Activated T-cell treated with anti-CD3 and anti-CD28 coated beads, Interleukin-2, amount 50 U/mL, for 24 hours (primary cell): Measurements from ENCODE around the gene SHC3.

Experiments
- DNase-seq: peaks from one replicate; pipeline ENCODE4 v3.0.0-alpha.2; 2020
- H3K27ac Mint-ChIP-seq: 2 replicates; pipeline ENCODE4 v1.8.0; 2020; ENCODE audit warnings: mild to moderate bottlenecking, mixed read lengths
- H3K27me3 Mint-ChIP-seq: 2 replicates; pipeline ENCODE4 v1.8.0; 2020; ENCODE audit warnings: mixed read lengths
- H3K36me3 Mint-ChIP-seq: 2 replicates; pipeline ENCODE4 v1.8.0; 2020; ENCODE audit warnings: low read depth, mixed read lengths
- H3K4me1 Mint-ChIP-seq: 2 replicates; pipeline ENCODE4 v1.8.0; 2020; ENCODE audit warnings: low read depth, mixed read lengths
- H3K4me3 Mint-ChIP-seq: 2 replicates; pipeline ENCODE4 v1.8.0; 2020; ENCODE audit warnings: mild to moderate bottlenecking, moderate library complexity, mixed read lengths
- H3K9me3 Mint-ChIP-seq: 2 replicates; pipeline ENCODE4 v1.8.0; 2020; ENCODE audit warnings: mixed read lengths

The SHC3 gene

GRCh38 chr9:88975966-88976889 lies 202.4 kb downstream of the SHC3 start:
- Mint-ChIP-seq H3K36me3 (no peaks in the 10 kb centered on the region), H3K4me3 (no peak overlapping the region), H3K27ac (no peak overlapping the region), H3K9me3 (no peaks in the 10 kb centered on the region), H3K4me1 (peaks cover 5% of the 10 kb centered on the region), H3K27me3 (peaks cover 10% of the 10 kb centered on the region)
- no peak for DNase-seq

DNA sequence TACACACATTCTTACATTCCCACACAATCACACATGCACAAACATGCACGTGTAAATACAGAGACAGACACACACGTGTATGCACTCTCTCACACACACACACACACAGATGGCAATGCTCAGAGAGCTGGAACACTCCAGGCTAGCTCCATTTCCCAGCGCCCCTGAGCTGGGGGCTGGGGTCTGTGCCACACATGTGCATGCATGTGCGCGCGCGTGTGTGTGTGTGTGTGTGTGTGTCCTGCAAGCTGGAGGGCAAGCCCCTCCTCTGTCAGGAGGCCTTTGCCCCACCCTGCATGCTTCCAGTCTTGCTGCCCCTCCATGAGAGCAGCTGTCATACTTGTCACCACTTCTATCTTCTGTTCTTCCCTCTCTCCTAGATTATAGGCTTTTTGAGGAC lies 204.0 kb downstream of the SHC3 start:
- H3K4me1 Mint-ChIP-seq: peaks cover 5% of the 10 kb centered on the region
- peaks cover 14% of the 10 kb centered on the region for H3K27me3 Mint-ChIP-seq
- no peak overlapping the region for H3K4me3 Mint-ChIP-seq
- no peaks in the 10 kb centered on the region for H3K9me3 Mint-ChIP-seq
- H3K36me3 Mint-ChIP-seq: no peaks in the 10 kb centered on the region
- no peak for DNase-seq
- H3K27ac Mint-ChIP-seq: no peak overlapping the region

GRCh38 chr9:88973281-88974045 lies 205.2 kb downstream of the SHC3 start:
- no peak for DNase-seq
- Mint-ChIP-seq H3K9me3 (no peaks in the 10 kb centered on the region), H3K4me3 (no peak overlapping the region), H3K4me1 (peaks cover 5% of the 10 kb centered on the region), H3K27me3 (peaks cover 17% of the 10 kb centered on the region), H3K36me3 (no peaks in the 10 kb centered on the region), H3K27ac (no peak overlapping the region)

- H3K4me3 Mint-ChIP-seq: no peak overlapping the region
- no peak overlapping the region for H3K27ac Mint-ChIP-seq
- H3K36me3 Mint-ChIP-seq: no peaks in the 10 kb centered on the region
- peaks cover 5% of the 10 kb centered on the region for H3K4me1 Mint-ChIP-seq
- DNase-seq: no peak
- H3K9me3 Mint-ChIP-seq: no peaks in the 10 kb centered on the region
- peaks cover 11% of the 10 kb centered on the region for H3K27me3 Mint-ChIP-seq
These were observed 206.2 kb downstream of the SHC3 start for GRCh38 chr9:88972401-88972800.

DNA sequence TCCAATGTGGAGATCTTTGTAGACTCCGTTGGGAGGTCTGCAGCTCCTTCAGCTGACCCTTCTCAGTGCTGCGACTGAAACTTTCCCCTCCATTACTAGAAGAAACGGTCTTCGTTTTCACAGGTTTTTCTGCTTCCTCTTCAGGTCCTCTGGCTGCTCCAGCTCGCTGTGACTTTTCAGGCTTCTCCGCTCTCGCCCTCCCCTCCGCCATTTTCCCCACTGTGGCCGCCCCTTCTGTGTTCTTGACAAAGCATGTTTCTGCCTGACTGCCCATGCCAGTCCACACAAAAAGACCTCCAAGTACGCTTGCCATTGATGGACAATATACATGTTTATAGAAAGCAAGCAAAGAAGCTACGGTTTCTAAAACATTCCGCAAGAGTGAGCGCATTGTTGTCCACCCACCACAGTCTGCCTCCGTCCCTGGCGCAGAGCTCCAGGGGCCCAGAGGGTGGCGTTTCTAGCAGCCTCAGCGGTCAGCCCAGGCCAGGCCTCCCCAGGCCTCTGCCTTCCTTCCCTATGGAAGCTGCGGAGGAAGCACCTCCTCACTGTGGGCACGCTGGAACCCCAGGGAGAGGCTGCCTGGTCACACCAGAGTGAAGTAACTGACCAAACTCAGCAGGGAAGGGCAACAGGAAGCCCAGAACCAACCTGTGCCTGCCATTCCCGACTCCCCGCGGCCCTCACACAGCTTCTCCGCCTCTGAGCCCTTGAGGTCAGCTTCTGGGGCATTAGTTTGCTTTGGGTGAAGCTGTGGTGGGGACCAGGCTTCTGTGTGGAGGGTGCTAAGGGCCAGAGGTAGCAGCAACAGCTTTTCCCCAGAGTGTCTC lies 207.3 kb downstream of the SHC3 start:
- Mint-ChIP-seq H3K4me1 (peaks cover 2% of the 10 kb centered on the region), H3K27me3 (peaks cover 8% of the 10 kb centered on the region), H3K36me3 (no peaks in the 10 kb centered on the region), H3K9me3 (no peaks in the 10 kb centered on the region), H3K4me3 (no peak overlapping the region), H3K27ac (no peak overlapping the region)
- no peak for DNase-seq

DNA sequence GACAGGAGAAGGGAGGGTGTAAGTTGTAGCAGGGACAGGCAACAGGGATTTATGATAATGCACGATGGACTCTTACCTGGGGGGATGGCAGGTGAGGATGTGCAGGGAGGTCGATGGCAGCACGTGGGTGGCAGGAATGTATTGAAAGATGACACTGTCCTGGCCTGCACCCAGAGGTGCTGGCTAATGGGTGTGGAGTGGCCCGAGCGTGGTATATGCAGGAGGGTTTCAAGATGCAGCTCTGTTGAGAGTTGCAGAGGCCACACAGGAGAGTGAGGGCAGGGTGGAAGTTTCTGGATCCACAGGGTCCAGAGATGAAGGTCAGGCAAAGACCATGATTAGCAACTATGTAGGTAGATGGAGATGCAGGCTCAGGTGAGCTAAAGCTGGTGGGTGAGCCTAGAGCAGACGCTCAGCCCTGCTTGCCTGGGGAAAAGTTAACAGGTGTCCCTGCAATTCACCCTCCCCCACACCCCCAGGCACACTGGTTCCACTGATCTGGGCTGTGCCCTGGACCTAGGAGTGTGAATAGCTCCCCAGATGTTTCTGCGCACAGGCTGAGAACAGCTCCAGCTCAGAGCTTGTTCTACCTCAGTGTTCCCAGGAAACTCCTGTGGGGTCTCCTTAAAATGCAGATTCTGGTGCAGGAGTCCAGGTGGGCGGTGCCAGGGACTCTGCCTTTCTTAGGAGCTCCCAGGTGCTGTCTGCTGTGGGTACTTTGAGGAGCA lies 208.8 kb downstream of the SHC3 start:
- H3K4me1 Mint-ChIP-seq: no peaks in the 10 kb centered on the region
- no peaks in the 10 kb centered on the region for H3K9me3 Mint-ChIP-seq
- no peaks in the 10 kb centered on the region for H3K36me3 Mint-ChIP-seq
- no peak for DNase-seq
- peaks cover 8% of the 10 kb centered on the region for H3K27me3 Mint-ChIP-seq
- no peak overlapping the region for H3K4me3 Mint-ChIP-seq
- H3K27ac Mint-ChIP-seq: no peak overlapping the region

DNA sequence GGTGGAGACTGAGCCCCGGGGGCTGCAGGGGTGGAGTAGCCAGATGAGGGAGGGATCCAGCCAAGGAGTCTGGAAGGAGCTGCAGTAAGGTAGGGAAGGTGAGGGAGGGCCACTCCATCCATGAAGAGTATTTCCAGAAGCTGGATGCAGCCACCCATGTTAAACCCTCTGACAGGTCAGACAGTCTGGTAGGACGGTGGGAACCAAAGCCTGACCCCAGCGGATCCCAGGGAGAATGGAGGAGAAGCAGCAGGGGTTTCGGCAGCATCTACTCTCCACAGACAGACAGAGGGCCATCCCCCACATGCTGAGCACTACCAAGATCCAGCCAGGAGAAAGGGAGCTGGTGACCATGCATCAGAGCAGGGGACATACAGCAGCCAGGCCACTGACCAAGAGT lies 209.8 kb downstream of the SHC3 start:
- Mint-ChIP-seq H3K36me3 (no peaks in the 10 kb centered on the region), H3K27me3 (peaks cover 8% of the 10 kb centered on the region)
- DNase-seq: no peak

DNA sequence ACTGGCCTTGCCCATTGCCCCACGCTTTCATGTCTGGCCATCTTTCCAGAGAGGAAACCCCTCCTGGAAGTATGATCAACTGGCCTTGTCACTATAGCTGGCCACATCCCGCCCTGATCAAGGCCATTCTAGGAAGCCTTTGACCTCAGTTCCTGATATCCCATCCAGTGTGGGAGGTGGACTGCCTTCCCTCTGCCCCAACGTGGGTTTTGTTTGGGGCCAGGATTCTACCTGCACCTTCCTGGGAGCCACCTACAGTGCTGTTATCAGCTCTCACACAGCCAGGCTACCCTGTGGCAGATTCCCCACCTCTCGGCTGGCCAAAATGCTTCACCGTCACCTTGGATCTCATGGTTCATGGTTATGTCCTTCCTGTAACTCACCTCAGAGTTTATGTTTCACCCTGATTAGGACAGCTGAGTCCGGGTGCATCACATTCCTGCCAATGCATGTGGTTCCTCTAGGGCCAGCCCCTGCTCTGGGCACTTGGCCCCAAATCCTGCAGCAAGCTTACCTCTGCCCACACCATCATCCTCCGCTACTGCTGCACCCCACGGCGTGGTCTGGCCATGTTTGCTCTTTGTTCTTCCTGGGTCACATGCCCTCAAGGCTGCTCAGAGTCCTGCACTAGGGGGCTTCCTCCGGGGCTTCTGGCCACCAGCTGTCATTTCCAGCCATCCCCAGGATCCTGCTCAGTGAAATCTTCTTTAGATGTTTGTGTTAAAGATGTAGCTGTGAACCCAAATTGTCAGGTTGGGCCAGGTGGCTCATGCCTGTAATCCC lies 211.5 kb downstream of the SHC3 start:
- Mint-ChIP-seq H3K27me3 (peaks cover 12% of the 10 kb centered on the region), H3K9me3 (no peaks in the 10 kb centered on the region), H3K4me3 (no peak overlapping the region), H3K36me3 (no peaks in the 10 kb centered on the region), H3K4me1 (no peaks in the 10 kb centered on the region), H3K27ac (no peak overlapping the region)
- no peak for DNase-seq

More for the DNA sequence above, 209.8 kb downstream of the SHC3 start:
- no peak overlapping the region for H3K27ac Mint-ChIP-seq
- no peak overlapping the region for H3K4me3 Mint-ChIP-seq
- H3K9me3 Mint-ChIP-seq: no peaks in the 10 kb centered on the region
- no peaks in the 10 kb centered on the region for H3K4me1 Mint-ChIP-seq

DNA sequence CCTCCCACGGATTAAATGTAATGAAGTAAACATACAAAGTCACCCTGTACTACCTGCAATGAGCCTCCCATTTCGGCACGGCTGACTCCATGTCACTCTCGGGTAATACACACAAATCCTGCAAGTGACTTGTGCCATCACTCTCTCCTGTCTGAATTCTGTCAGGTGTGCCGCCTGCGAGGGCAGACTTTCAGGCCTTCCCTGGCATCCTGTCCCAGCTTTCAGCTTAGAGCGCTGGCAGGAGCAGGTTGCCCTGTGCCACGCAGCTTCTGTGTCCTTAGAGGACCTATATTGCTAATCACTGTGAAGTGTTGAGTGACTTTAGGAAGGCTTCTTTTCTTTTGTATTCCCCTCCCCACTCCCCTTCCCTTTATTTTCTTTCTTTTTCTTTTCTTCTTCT lies 213.1 kb downstream of the SHC3 start:
- no peak overlapping the region for H3K27ac Mint-ChIP-seq
- peaks cover 15% of the 10 kb centered on the region for H3K27me3 Mint-ChIP-seq
- H3K9me3 Mint-ChIP-seq: no peaks in the 10 kb centered on the region
- H3K36me3 Mint-ChIP-seq: no peaks in the 10 kb centered on the region
- DNase-seq: no peak
- H3K4me3 Mint-ChIP-seq: no peak overlapping the region
- H3K4me1 Mint-ChIP-seq: no peaks in the 10 kb centered on the region

DNA sequence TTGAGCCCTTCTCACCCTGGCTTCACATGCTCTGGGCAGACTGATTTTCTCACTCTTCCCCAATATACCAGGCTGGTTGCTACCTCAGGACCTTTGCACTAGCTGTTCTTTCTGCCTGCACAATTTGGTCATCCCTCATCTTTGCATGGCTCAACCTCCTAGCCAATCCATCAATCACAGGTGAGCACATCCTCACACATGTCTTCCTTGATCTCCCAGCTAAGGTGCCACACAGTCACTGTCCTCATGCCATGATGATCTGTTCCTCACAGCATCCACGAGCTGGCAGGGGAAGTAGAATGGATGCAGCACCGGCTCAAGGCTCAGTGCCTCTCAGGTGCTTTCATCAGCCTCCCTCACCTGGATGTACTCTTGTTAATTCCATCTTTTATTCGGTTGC lies 218.0 kb downstream of the SHC3 start:
- Mint-ChIP-seq H3K27me3 (peaks cover 29% of the 10 kb centered on the region), H3K4me1 (no peaks in the 10 kb centered on the region), H3K4me3 (no peak overlapping the region), H3K9me3 (no peaks in the 10 kb centered on the region), H3K36me3 (no peaks in the 10 kb centered on the region), H3K27ac (no peak overlapping the region)
- no peak for DNase-seq

GRCh38 chr9:88959727-88960469 lies 218.7 kb downstream of the SHC3 start:
- Mint-ChIP-seq H3K4me1 (no peaks in the 10 kb centered on the region), H3K9me3 (no peaks in the 10 kb centered on the region), H3K4me3 (no peak overlapping the region), H3K27ac (no peak overlapping the region), H3K27me3 (peaks cover 36% of the 10 kb centered on the region), H3K36me3 (no peaks in the 10 kb centered on the region)
- no peak for DNase-seq

DNA sequence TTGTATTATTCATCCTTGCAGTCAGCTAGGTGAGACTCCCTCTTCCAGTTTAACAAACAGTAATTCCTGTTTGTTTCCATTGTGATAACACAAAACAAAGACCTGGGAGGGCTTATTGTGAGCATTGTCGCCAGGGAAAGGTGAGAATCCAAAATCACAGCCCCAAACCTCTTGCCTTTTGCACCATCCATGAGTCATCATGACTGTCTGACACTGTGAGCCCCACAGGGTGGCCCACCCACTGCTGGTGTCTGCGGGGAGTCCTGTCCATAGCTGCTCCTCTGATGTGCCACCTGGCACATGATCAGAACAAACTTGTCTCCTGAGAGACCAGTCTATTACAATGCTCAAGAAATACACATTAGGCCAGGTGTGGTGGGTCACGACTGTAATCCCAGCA lies 221.1 kb downstream of the SHC3 start:
- DNase-seq: no peak
- no peaks in the 10 kb centered on the region for H3K9me3 Mint-ChIP-seq
- H3K27ac Mint-ChIP-seq: no peak overlapping the region
- H3K4me3 Mint-ChIP-seq: no peak overlapping the region
- peaks cover 8% of the 10 kb centered on the region for H3K4me1 Mint-ChIP-seq
- H3K27me3 Mint-ChIP-seq: peaks cover 53% of the 10 kb centered on the region
- no peaks in the 10 kb centered on the region for H3K36me3 Mint-ChIP-seq
